Endothelial cell of umbilical vein (primary cell): ENCODE results near the gene PAX5. TPM values are rescaled to one million over a fixed set of nuclear protein-coding genes. Genes with fewer than 3 reads are reported as not detected.

Experiments used
- BruUV-seq: library from RNA; stranded (reverse); fragments of 400-500 nt; replicated peaks from 2 replicates; lab custom pipeline; 2021; lab: Mats Ljungman, UMichigan
- CTCF ChIA-PET: fragments of 300-600, 350-600 bp; sonication (Branson Sonifier 250); formaldehyde crosslinking; loops from one replicate; lab custom pipeline; 2021; ENCODE audit warnings: antibody characterized with exemption, inconsistent platforms; lab: Charles Lee
- POLR2A ChIA-PET: fragments of 300-600, 350-600 bp; sonication (Branson Sonifier 250); formaldehyde crosslinking; loops from one replicate; lab custom pipeline; 2021; ENCODE audit warnings: antibody characterized with exemption, inconsistent platforms; lab: Charles Lee
- DNase-seq: peaks from one replicate; pipeline ENCODE4 v3.0.0-alpha.2; 2011; ENCODE audit warnings: low read depth, low spot score
- FAIRE-seq: peaks from 2 replicates; lab custom pipeline; 2011; peaks lifted over from hg19 to GRCh38; lab: Jason Lieb, UNC
- H2AFZ ChIP-seq: 2 replicates; pipeline ENCODE4 v1.6.0; 2012; ENCODE audit warnings: low read depth, low read length, control low read depth, inconsistent platforms
- H3K27ac ChIP-seq: 2 replicates; pipeline ENCODE4 v1.5.1; 2011; ENCODE audit warnings: low read depth, mild to moderate bottlenecking, control low read depth, low read length, moderate library complexity; ENCODE audit not compliant: insufficient read depth
- H3K27me3 ChIP-seq, 2 experiments: 2 replicates each; pipeline versions ENCODE4 v1.6.0 to v1.6.1; 2011; ENCODE audit warnings: low read length in 2 of 2, mixed read lengths in 1 of 2; ENCODE audit not compliant: control insufficient read depth in 2 of 2, insufficient read depth in 2 of 2
- H3K36me3 ChIP-seq, 2 experiments: 2 replicates in 1 of 2; 3 replicates in 1 of 2; pipeline ENCODE4 v1.5.1; 2011; ENCODE audit warnings: low read length in 2 of 2, mild to moderate bottlenecking in 1 of 2, moderate library complexity in 1 of 2; ENCODE audit not compliant: control insufficient read depth in 2 of 2, insufficient read depth in 2 of 2; ENCODE audit errors: extremely low read depth in 1 of 2
- H3K4me1 ChIP-seq: 3 replicates; pipeline ENCODE4 v1.5.1; 2011; ENCODE audit warnings: mild to moderate bottlenecking, low read length; ENCODE audit not compliant: control insufficient read depth, insufficient read depth; ENCODE audit errors: extremely low read depth
- H3K4me2 ChIP-seq: 2 replicates; pipeline ENCODE4 v1.6.1; 2011; ENCODE audit warnings: low read length, control low read depth, mixed read lengths; ENCODE audit not compliant: insufficient read depth
- H3K4me3 ChIP-seq, 3 experiments: fragments of 200-600 bp in 1 of 3; sonication (generic), shearing (Covaris generic) in 1 of 3; replicated peaks in 1 of 3; 2 replicates each; pipeline ENCODE4 v1.5.1; 2011 to 2016; ENCODE audit warnings: control low read depth in 3 of 3, low read length in 3 of 3, mild to moderate bottlenecking in 2 of 3, inconsistent platforms in 1 of 3, low read depth in 1 of 3, moderate library complexity in 1 of 3; ENCODE audit not compliant: insufficient read depth in 1 of 3
- H3K79me2 ChIP-seq: 2 replicates; pipeline ENCODE4 v1.6.0; 2012; ENCODE audit warnings: low read length, inconsistent platforms; ENCODE audit not compliant: control insufficient read depth, insufficient read depth
- H3K9ac ChIP-seq: replicated peaks from 2 replicates; pipeline ENCODE3; 2011; ENCODE audit warnings: low read length, control low read depth; ENCODE audit not compliant: insufficient read depth; ENCODE audit errors: extremely low read depth
- H3K9me1 ChIP-seq: replicated peaks from 3 replicates; pipeline ENCODE4 v1.6.0; 2011; ENCODE audit warnings: mild to moderate bottlenecking, low read length; ENCODE audit not compliant: control insufficient read depth, insufficient read depth; ENCODE audit errors: extremely low read depth
- H3K9me3 ChIP-seq: replicated peaks from 2 replicates; pipeline ENCODE4 v1.5.1; 2012; ENCODE audit warnings: low read length, inconsistent platforms; ENCODE audit not compliant: control insufficient read depth, insufficient read depth
- H4K20me1 ChIP-seq: replicated peaks from 2 replicates; pipeline ENCODE3; 2011; ENCODE audit warnings: mild to moderate bottlenecking, low read length; ENCODE audit not compliant: control insufficient read depth, insufficient read depth; ENCODE audit errors: extremely low read depth
- CTCF ChIP-seq, 2 donors: IDR thresholded peaks; 1 replicate in 1 of 2; 2 replicates in 1 of 2; pipeline ENCODE4 v1.5.1; 2011; ENCODE audit warnings: low read length in 2 of 2, mild to moderate bottlenecking in 2 of 2, moderate library complexity in 2 of 2, control low read depth in 1 of 2, inconsistent platforms in 1 of 2, low read depth in 1 of 2; ENCODE audit not compliant: insufficient read depth in 1 of 2; ENCODE audit errors: extremely low read depth in 1 of 2
- EZH2 ChIP-seq: IDR thresholded peaks from 2 replicates; pipeline ENCODE4 v1.6.1; 2012; ENCODE audit warnings: borderline replicate concordance, low read depth, mild to moderate bottlenecking, moderate library complexity, low read length, inconsistent platforms; ENCODE audit not compliant: severe bottlenecking
- FOS ChIP-seq: IDR thresholded peaks from 2 replicates; pipeline ENCODE4 v1.6.1; 2011; ENCODE audit warnings: mild to moderate bottlenecking, low read length, moderate library complexity, borderline replicate concordance; ENCODE audit not compliant: insufficient read depth
- GATA2 ChIP-seq: IDR thresholded peaks from 2 replicates; pipeline ENCODE4 v1.7.0; 2011; ENCODE audit warnings: low read depth, mild to moderate bottlenecking, moderate library complexity, mixed read lengths, low read length; ENCODE audit not compliant: insufficient read length, insufficient read depth
- POLR2A ChIP-seq: IDR thresholded peaks from 2 replicates; pipeline ENCODE4 v1.6.1; 2012; ENCODE audit warnings: low read depth, mild to moderate bottlenecking, control low read depth, low read length
- POLR2AphosphoS5 ChIP-seq: IDR thresholded peaks from 2 replicates; pipeline ENCODE4 v1.6.1; 2012; ENCODE audit warnings: low read depth, mild to moderate bottlenecking, control low read depth, low read length, moderate library complexity; ENCODE audit not compliant: insufficient read depth
- dilution Hi-C: fragments of 300-500 bp; cut with MboI; formaldehyde crosslinking; loops from one replicate; pipeline ENCODE4 v1.15.0; 2019; ENCODE audit warnings: low sequenced_read_pairs; ENCODE audit not compliant: extremely low pct_ligation_motif_present
- intact Hi-C: fragments of 100-400 bp; cut with micrococcal nuclease; formaldehyde crosslinking; loops from one replicate; pipeline ENCODE4 v1.10.0; 2022
- polyA plus RNA-seq, 4 experiments: library from polyadenylated mRNA; depleted of rRNA in 3 of 4; stranded (reverse) in 3 of 4; unstranded in 1 of 4; fragments of >200 nt; gene quantifications; 2 replicates each; pipeline versions ENCODE4 v1.2.1 to v1.2.3, GENCODE V29; 2011 to 2012; ENCODE audit warnings: missing spikeins in 1 of 4
- total RNA-seq: library from RNA; stranded (reverse); gene quantifications from 2 replicates; pipeline ENCODE4 v1.2.3, GENCODE V29; 2021

Gene PAX5
- total and polyA plus RNA-seq, 2 donors (not counting 3 experiments of a cell fraction or from before 2014, with no cell fraction given) = not detected

- no peak overlapping the region for H3K4me3 ChIP-seq
- no peak overlapping the region for H3K4me2 ChIP-seq
- no peaks in the 10 kb centered on the region for H3K36me3 ChIP-seq
- H3K9me1 ChIP-seq = no peaks in the 10 kb centered on the region
- dilution Hi-C loops (no loop called here), intact Hi-C loops (no loop called here)
- no peaks in the 10 kb centered on the region for H4K20me1 ChIP-seq
- no TSS peak for BruUV-seq
- ChIA-PET POLR2A (no interaction called here), CTCF (interaction anchor here (0.9 kb wide), 1 partner anchor 17 kb away, joined by 3 read pairs; no protein-coding TSS in a partner anchor)
- TF ChIP-seq FOS (no peak), EZH2 (no peak), CTCF (IDR thresholded peaks at IDR 0.05; ENCODE audit: extremely low read depth in 1 of 2, insufficient read depth in 1 of 2, low read depth in 1 of 2, low read length in 2 of 2) (no peak), POLR2A (no peak), POLR2AphosphoS5 (no peak), GATA2 (no peak)
- peaks cover 52 to 68% of the 10 kb centered on the region in 2 experiments for H3K27me3 ChIP-seq
- no peaks in the 10 kb centered on the region for H3K4me1 ChIP-seq
- no peak overlapping the region for H3K27ac ChIP-seq
- H2AFZ ChIP-seq = no peak overlapping the region
- H3K79me2 ChIP-seq = no peaks in the 10 kb centered on the region
- H3K9ac ChIP-seq = no peak overlapping the region
- H3K9me3 ChIP-seq = no peaks in the 10 kb centered on the region
- no peak for DNase-seq
- no peak for FAIRE-seq
Observed at GRCh38 chr9:37001459-37001858, 32.6 kb downstream of the PAX5 start.
